Right renal cortex interstitium (tissue), 3 donors: Measurements from ENCODE around the gene PLA2G4F. TPM values are rescaled to one million over a fixed set of nuclear protein-coding genes. Genes with fewer than 3 reads are reported as not detected.
A peak's percentile ranks its signal among the peaks of the same experiment; 100 is the strongest.

Experiments
- DNase-seq, 3 donors: peaks; one replicate each; pipeline ENCODE4 v3.0.0-alpha.2; 2013; ENCODE audit warnings: low read depth in 3 of 3, low spot score in 2 of 3
- polyA plus RNA-seq, 3 donors: library from polyadenylated mRNA; unstranded; fragments of 120-200 nt; gene quantifications; one replicate each; pipeline ENCODE4 v1.2.1, GENCODE V29; 2013; ENCODE audit not compliant: insufficient read length in 3 of 3

Gene PLA2G4F
- polyA plus RNA-seq, 3 donors, result 22.9 to 24.6 (median 24.0) TPM

- no peak for DNase-seq
These were observed 8.7 kb upstream of the PLA2G4F start for GRCh38 chr15:42165106-42165505.

GRCh38 chr15:42163947-42164550 is 7.6 kb upstream of the PLA2G4F start:
- no peak for DNase-seq

GRCh38 chr15:42163291-42163690 is 6.9 kb upstream of the PLA2G4F start:
- no peak for DNase-seq

GRCh38 chr15:42160136-42160535 is 3.7 kb upstream of the PLA2G4F start:
- no peak for DNase-seq

GRCh38 chr15:42159381-42160015 is 3.1 kb upstream of the PLA2G4F start:
- DNase-seq, result no peak

GRCh38 chr15:42158941-42159340 is 2.5 kb upstream of the PLA2G4F start:
- no peak for DNase-seq

GRCh38 chr15:42157981-42158765 is 1.7 kb upstream of the PLA2G4F start:
- DNase-seq, result no peak

- DNase-seq, result no peak
These were observed 945 bp upstream of the PLA2G4F start for GRCh38 chr15:42157381-42157780.

GRCh38 chr15:42155546-42156242 is 742 bp downstream of the PLA2G4F start:
- DNase-seq, result no peak

GRCh38 chr15:42154956-42155355 is 1.5 kb downstream of the PLA2G4F start:
- DNase-seq, result no peak

- DNase-seq, result peak in 2 of 3 donors; percentile 67 to 73
These were observed 2.1 kb downstream of the PLA2G4F start for GRCh38 chr15:42154212-42154941.

- DNase-seq, result no peak
These were observed 2.6 kb downstream of the PLA2G4F start for GRCh38 chr15:42153874-42154211.

GRCh38 chr15:42152921-42153698 is 3.3 kb downstream of the PLA2G4F start:
- no peak for DNase-seq

- DNase-seq, result no peak
These were observed 4.1 kb downstream of the PLA2G4F start for GRCh38 chr15:42152196-42152920.

GRCh38 chr15:42151736-42152135 is 4.7 kb downstream of the PLA2G4F start:
- no peak for DNase-seq

GRCh38 chr15:42151141-42151561 is 5.3 kb downstream of the PLA2G4F start:
- no peak for DNase-seq

- DNase-seq, result no peak
These were observed 6.0 kb downstream of the PLA2G4F start for GRCh38 chr15:42150219-42150970.

GRCh38 chr15:42149493-42150218 is 6.8 kb downstream of the PLA2G4F start:
- DNase-seq, result no peak
